HG03354 (cell line): ENCODE measurements around the gene RBM27.
"Not testable (repeated sequence)": the region's sequence is repeated elsewhere in the genome, so short reads cannot be mapped to it uniquely, and the experiment has no call there.

Source experiments
- ATAC-seq: cut with Tn5 transposase; IDR thresholded peaks from one replicate; pipeline ENCODE4 v1.9.1; 2021; ENCODE audit warnings: mild to moderate bottlenecking; ENCODE audit not compliant: unreplicated experiment, poor library complexity, severe bottlenecking

Gene RBM27, protein sequence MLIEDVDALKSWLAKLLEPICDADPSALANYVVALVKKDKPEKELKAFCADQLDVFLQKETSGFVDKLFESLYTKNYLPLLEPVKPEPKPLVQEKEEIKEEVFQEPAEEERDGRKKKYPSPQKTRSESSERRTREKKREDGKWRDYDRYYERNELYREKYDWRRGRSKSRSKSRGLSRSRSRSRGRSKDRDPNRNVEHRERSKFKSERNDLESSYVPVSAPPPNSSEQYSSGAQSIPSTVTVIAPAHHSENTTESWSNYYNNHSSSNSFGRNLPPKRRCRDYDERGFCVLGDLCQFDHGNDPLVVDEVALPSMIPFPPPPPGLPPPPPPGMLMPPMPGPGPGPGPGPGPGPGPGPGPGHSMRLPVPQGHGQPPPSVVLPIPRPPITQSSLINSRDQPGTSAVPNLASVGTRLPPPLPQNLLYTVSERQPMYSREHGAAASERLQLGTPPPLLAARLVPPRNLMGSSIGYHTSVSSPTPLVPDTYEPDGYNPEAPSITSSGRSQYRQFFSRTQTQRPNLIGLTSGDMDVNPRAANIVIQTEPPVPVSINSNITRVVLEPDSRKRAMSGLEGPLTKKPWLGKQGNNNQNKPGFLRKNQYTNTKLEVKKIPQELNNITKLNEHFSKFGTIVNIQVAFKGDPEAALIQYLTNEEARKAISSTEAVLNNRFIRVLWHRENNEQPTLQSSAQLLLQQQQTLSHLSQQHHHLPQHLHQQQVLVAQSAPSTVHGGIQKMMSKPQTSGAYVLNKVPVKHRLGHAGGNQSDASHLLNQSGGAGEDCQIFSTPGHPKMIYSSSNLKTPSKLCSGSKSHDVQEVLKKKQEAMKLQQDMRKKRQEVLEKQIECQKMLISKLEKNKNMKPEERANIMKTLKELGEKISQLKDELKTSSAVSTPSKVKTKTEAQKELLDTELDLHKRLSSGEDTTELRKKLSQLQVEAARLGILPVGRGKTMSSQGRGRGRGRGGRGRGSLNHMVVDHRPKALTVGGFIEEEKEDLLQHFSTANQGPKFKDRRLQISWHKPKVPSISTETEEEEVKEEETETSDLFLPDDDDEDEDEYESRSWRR

DNA sequence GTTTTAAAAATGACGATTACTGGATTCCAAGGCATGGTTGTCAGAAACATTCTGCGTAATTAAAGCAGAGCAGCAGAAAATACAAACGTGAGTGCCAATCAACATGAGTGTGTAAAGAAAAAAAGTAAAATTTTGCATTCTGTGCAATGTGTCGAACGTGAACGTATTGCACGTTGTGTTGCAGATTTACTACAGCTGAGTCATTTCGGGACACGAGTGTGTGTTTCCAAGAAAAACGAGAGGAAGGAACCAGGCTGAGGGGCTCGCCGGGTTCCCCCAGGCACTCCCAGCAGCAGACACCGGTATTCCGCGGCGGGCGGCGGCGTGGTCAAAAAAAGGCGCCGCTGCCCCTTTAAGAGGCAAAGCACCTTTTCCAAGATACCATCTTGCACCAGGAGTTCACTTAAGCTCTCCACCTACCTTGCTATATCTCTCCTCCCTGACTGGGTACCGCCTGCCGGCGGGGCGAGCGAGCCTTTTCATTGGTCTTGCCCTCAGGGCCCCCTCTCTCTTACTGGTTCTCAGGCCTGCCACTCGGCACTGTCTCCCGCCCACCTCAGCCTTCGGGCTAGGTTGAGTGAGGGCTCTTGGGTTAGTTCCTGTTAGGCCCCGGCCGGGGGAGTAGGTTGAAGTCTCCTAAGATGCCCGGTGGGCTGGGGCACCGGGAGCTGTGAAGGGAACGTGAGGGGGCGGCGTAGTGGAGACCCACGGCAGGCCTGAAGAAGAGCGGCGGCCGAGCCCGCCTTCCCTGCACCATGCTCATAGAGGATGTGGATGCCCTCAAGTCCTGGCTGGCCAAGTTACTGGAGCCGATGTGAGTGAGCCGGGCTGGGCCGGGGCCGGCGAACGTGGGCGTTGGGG is at the start of gene RBM27:
RBM27 (plus strand) TSS at position 595 of the 861 bp plus-strand sequence; CDS start at position 756, 161 bp downstream.
- ATAC-seq, result peak; percentile 100

DNA sequence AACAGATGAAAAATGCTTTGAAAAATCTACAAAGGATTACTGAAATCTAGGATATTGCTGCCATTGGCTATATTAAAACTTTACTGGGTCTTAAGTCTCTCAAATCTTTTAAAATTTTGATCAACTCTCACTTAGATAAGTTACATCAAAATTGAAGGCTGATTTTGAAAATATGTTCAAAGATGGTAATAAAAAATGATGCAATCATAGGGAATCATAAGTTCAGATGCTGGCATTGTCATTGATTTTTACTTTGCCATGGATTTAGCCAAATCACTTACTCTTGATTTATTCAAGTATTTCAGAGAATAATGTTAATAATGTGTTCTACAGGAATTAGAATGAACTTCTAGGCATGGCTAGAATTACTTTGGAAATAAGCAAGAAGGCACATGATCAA is 45.1 kb upstream of the RBM27 start:
- no peak for ATAC-seq

DNA sequence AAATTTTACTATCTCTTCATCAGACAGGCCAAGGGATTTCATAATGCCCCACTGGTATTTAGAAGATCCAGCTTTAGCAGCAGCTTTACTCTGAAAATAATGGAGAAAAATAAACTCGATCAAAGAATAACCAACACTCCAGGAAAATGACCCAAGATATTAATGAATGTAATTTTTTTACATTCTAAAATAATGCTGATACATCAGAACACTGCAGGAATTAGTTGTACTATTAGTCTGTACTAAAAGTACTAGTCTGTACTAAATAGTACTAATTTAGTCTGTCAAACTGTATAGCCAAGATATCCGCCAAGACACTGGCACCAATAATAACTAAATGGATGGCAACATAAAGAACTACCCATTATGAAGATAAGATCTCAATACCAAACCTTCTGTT is 39.0 kb upstream of the RBM27 start:
- no peak for ATAC-seq

DNA sequence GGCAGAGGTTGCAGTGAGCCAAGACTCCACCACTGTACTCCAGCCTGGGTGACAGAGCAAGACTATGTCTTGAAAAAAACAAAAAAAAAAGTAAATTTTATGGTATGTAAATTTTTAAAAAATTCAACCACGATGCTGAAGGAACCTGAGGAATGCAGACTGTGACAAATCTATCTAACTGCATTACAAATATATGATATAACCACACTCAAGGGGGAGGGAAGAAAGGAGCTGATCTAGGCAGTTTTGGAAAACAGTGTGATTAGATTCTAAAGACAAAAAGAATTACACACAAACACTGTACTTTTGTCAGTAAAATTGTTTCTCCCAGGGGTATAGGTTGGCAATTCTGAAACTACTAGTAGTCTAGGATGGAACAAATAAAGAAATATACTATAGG is 37.9 kb upstream of the RBM27 start:
- no peak for ATAC-seq

DNA sequence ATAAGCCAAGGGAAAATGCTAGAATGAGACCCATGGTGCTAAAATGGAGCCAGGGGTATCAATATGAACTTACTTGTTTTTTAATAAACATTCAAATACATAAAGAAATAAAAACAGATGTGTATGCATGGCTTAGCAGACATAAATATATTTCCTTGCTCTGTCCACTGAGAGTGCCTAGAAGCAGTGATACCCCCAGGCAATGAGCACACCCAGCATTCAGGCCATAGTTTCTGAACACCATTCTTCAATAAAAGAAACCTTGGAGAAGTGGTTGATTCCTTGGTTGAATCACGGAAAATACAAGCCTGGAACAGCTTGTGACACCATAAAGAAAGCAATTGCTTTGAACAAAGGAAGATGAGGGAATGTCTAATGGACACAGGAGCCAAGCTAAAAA is 37.5 kb upstream of the RBM27 start:
- no peak for ATAC-seq

DNA sequence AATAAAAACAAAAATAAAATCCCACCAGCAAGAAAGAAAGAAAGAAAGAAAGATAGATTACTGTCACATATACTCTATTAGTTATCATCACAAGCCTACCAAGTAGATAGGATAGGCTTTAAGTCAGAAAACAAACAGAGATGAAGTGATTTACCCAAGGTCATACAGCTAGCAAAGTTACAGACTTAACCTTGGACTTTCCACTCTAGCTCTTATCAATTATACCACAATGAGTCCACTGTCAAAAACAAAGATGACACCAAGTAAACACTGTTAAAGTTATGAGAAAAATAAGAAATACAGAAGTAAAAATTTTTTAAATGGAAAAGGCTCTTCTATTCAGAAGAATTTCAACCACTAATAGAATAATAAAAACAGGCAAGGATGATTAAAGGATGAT is 34.3 kb upstream of the RBM27 start:
- ATAC-seq, result no peak

DNA sequence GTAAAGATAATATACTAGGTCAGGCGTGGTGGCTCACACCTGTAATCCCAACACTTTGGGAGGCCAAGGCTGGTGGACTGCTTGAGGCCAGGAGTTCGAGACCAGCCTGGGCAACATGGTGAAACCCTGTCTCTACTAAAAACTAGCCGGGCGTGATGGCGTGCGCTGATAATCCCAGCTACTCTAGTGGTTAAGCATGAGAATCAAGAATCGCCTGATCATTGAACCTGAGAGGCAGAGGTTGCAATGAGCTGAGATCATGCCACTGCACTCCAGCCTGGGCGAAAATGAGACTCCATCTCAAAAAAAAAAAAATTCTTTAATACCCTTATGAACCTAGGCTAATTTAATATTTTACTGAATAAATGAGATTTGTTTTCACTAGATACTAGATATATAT is 30.4 kb upstream of the RBM27 start:
- peak; percentile 81 for ATAC-seq

DNA sequence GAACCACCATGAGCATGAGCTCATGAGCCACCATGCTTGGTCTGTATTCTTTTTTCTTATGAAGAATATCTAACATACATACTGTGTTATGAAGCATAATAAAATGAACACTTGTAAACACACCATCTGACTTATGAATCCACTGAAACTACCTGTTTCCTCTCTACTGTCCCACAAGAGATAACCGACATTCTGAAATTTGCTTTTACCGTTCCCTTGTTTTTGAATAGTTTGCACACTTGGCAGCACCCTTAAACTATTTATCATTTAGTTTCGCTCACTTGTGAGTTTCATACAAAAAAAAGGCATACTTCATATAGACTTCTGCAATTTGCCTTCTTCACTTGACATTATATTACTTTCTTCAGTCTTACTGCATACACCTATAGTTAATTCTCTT is 29.8 kb upstream of the RBM27 start:
- peak; percentile 96 for ATAC-seq

DNA sequence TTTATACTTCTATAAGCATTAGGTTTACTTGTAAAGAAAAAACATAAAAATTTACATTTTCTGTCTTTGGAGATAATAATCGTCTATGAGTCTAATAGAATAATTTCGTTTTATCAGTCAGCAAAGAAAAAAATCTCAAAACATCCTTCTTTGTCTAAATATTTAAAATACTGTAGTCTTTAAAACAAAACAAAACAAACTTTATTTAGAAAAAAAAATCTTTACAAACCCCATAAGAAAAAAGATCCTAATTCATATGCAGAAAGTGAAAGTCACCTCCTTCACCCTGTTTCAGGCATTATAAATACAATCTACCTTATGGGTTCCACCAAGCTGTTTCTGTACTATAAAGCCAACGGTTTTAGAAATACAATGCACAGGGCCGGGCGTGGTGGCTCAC is 26.6 kb upstream of the RBM27 start:
- ATAC-seq, result no peak

DNA sequence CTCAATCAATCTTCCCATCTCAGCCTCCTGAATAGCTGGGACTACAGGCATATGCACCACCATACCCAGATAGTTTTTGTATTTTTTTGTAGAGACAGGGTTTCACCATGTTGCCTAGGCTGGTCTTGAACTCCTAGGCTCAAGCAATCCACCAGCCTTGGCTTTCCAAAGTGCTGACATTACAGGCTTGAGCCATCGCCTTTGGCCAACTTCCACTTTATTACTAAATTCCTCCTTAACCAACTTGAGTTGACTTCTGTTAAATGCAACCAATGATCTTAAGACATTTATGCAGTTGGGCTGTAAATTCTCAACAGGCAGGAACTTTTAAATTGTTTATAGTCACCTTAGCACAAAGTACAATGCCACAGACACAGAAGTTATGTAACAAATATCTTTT is 23.7 kb upstream of the RBM27 start:
- ATAC-seq, result no peak

DNA sequence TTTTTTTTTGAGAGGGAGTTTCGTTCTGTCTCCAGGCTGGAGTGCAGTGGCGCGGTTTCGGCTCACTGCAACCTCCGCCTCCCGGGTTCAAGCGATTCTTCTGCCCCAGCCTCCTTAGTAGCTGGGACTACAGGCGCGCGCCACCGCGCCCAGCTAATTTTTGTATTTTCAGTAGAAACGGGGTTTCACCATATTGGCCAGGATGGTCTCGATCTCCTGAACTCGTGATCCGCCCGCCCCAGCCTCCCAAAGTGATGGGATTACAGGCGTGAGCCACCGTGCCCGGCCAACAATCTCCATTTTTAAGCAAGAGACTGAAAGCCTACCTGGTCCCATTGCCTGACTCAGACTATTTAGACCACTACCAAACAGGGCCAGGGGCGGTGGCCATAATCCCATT is 20.0 kb upstream of the RBM27 start:
- not testable (repeated sequence) for ATAC-seq

DNA sequence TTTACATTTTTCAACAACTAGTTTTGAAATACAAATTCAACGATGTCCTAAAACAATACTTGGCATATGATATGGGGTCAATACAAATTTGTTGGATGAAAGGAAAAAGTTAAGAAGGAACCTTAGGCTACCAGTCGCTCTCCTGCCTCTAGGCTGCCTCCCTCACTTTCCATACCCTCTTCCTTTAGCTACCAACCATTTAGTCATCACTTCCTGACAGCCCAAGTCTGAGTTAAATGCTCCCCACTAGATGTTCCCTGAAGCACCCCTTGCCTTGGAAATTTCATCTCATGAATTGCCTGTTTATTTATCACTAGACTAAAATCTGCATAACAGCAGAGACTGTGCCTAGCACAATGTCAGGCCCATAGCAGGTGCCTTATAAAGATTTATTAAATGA is 18.2 kb upstream of the RBM27 start:
- ATAC-seq, result no peak

DNA sequence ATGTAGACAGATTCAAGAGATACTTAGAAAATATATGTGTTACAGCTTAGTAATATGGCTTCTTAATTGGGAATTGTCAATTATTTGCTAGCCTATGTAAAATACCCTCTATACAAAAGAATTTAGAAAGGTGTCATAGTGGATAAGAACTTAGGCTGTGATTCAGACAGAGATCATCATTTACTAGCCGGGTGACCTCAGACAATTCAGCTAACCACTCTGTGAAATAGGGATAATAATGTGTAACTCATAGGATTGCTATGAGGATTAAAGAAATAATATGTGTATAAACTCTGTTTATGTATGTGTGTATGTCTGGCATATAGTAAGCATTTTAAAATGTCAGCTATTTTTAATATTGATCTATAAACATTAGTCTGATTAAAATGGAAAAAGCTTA is 15.0 kb upstream of the RBM27 start:
- ATAC-seq, result no peak

DNA sequence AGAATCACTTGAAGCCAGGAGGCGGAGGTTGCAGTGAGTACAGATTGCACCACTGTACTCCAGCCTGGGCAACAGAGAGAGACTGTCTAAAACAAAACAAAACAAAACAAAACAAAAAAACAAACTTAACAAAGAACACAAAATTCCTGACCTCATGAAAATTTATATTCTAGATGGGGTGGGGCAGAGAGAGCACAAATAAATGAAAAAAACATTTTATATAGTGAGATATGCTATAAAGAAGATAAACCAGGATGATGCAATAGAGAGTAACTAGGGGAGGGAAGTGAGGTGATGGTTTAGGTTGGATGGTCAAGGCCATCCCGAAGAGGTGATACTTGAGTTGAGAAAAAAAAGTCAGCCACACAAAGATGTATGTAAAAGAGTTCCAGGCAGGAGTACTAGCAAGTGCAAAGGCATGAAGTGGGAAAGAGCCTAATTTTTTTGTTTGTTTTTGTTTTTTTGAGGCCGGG is 10.8 kb upstream of the RBM27 start:
- no peak for ATAC-seq

DNA sequence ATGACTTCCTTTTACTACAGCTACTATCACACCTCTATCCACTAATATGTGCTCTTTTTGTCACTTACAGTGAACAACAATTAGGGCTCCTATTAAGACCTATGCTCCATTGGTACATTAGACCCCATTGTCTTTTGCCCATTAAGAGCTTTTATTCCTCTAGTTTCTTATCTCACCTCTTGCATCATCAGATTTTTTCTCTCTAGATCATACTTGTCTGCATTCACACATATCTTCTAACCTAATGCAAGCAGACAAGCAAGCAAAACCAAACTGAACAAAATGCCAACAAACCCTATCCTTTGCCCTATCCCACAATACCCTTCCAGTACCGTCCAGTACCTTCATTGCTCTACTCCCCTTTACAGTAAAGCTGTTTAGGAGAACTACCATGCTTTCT is 10.1 kb upstream of the RBM27 start:
- ATAC-seq, result no peak

DNA sequence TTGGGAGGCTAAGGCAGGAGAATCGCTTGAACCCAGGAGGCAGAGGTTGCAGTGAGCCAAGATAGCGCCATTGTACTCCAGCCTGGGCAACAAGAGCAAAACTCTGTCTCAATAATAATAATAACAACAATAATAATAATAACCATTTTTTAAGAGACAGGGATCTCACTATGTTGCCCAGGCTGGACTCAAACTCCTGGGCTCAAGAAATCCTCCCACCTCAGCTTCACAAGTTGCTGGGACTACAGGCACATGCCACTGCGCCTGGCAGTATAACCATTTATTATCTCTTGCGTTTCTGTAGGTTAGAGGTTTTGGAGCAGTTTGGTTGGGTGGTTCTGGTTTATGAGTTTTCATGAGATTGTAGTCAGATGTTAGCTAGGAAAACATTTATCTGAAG is 8.4 kb upstream of the RBM27 start:
- not testable (repeated sequence) for ATAC-seq

DNA sequence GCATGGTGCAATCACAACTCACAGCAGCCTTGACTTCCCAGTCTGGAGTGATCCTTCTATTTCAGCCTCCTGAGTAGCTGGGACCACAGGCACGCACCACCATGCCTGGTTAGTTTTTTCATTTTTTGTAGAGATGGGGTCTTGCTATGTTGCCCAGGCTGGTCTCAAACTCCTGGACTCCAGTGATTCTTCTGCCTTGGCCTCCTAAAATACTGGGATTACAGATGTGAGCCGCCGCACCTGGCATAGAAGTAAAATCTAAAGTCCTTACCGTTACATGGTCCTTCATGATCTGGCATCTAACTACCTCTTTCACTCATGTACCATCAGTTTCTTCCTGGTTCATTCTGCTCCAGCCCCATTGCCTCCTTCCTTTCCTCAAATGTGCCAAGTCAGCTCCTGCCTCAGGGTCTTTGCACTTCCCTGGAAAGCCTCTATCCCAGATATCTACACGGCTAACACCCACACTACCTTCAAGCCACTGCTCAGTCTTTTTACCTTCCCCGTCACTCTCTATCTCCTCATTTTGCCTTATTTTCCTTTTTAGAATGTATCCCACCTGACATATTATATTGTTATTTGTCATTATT is 6.9 kb upstream of the RBM27 start:
- ATAC-seq, result no peak

DNA sequence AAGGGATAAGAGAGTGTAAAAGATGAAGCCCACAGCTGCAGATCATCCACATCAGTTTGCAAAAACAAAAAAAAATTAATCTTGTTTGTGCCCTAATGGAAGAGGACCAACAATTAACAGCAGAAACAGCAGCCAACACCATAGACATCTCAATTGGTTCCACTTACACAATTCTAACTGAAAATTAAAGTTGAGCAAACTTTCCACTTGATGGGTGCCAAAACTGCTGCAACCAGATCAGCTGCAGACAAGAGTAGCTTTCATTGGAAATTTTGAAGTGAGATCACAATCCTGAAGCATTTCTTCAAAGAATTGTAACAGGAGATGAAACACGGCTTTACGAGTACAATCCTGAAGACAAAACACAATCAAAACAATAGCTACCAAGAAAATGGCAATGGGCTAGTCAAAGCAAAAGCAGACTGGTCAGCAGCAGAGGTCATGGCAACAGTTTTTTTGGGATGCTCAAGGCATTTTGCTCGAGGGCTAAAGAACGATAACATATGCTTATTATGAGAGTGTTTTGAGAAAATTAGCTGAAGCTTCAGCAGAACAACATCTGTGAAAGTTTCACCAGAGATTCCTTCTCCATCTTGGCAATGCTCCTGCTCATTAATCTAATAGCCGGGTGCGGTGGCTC is 4.1 kb upstream of the RBM27 start:
- no peak for ATAC-seq

DNA sequence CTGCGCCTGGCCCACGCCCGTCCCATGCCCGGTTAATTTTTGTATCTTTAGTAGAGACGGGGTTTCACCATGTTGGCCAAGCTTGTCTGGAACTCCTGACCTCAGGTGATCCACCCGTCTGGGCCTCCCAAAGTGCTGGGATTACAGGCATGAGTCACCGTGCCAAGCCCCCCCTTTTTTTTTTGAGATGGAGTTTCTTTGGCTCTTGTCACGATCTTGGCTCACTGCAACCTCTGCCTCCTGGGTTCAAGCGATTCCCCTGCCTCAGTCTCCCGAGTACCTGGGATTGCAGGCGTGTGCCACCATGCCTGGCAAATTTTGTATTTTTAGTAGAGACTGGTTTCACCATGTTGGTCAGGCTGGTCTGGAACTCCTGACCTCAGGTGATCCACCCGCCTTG is 1.6 kb upstream of the RBM27 start:
- ATAC-seq, result not testable (repeated sequence)
